ENCODE results near the gene FOXF2.

FOXF2 gene

GRCh38 chr6:1380625-1381427 lies 8.6 kb upstream of the FOXF2 start:
- TF ChIP-seq CTCF (IDR thresholded peaks at IDR 0.05) = no peak

- peak; percentile 87 for TF ChIP-seq CTCF (IDR thresholded peaks at IDR 0.05)
Observed at GRCh38 chr6:1381481-1382330, 7.7 kb upstream of the FOXF2 start.

GRCh38 chr6:1382331-1382882 lies 7.0 kb upstream of the FOXF2 start:
- TF ChIP-seq CTCF (IDR thresholded peaks at IDR 0.05) = no peak

- TF ChIP-seq CTCF (IDR thresholded peaks at IDR 0.05) = no peak
Observed at GRCh38 chr6:1382883-1383728, 6.3 kb upstream of the FOXF2 start.

- no peak for TF ChIP-seq CTCF (IDR thresholded peaks at IDR 0.05)
Observed at GRCh38 chr6:1383729-1384548, 5.4 kb upstream of the FOXF2 start.

GRCh38 chr6:1384549-1385128 lies 4.7 kb upstream of the FOXF2 start:
- TF ChIP-seq CTCF (IDR thresholded peaks at IDR 0.05) = no peak

Data from LNCAP (cell line).